Ishikawa (cell line): Measurements from ENCODE around the gene AP4B1.

ENCODE experiments used
- CEBPB ChIP-seq: IDR thresholded peaks from 2 replicates; pipeline ENCODE4 v1.6.1; 2012
- CREB1 ChIP-seq: IDR thresholded peaks from 2 replicates; pipeline ENCODE4 v1.6.1; 2012; ENCODE audit warnings: low read depth
- EGR1 ChIP-seq: IDR thresholded peaks from 2 replicates; pipeline ENCODE4 v1.6.1; 2012
- EP300 ChIP-seq: IDR thresholded peaks from 2 replicates; pipeline ENCODE4 v1.6.1; 2012; ENCODE audit warnings: borderline replicate concordance
- FOXM1 ChIP-seq: IDR thresholded peaks from 2 replicates; pipeline ENCODE4 v1.6.1; 2012; ENCODE audit warnings: low read depth, borderline replicate concordance
- MAX ChIP-seq: IDR thresholded peaks from 2 replicates; pipeline ENCODE4 v1.6.1; 2012
- NFIC ChIP-seq: IDR thresholded peaks from 2 replicates; pipeline ENCODE4 v1.6.1; 2012
- RAD21 ChIP-seq: IDR thresholded peaks from 2 replicates; pipeline ENCODE4 v1.6.1; 2012; ENCODE audit warnings: low read depth
- TAF1 ChIP-seq: IDR thresholded peaks from 2 replicates; pipeline ENCODE4 v1.6.1; 2012; ENCODE audit warnings: low read depth, mild to moderate bottlenecking
- TEAD4 ChIP-seq: IDR thresholded peaks from 2 replicates; pipeline ENCODE4 v1.6.1; 2012
- USF1 ChIP-seq: IDR thresholded peaks from 2 replicates; pipeline ENCODE4 v1.6.1; 2012
- YY1 ChIP-seq: IDR thresholded peaks from 2 replicates; pipeline ENCODE4 v1.6.1; 2012; ENCODE audit warnings: low read depth
- TF ChIP-seq, protein P1 (sequence below): IDR thresholded peaks from 2 replicates; pipeline ENCODE4 v1.6.1; 2012; ENCODE audit warnings: low read depth, mild to moderate bottlenecking

- TF ChIP-seq NFIC (no peak), TAF1 (no peak), YY1 (no peak), CEBPB (no peak), FOXM1 (no peak), EP300 (no peak), MAX (no peak), RAD21 (no peak), USF1 (no peak), TEAD4 (no peak), CREB1 (no peak), EGR1 (no peak)
- TF ChIP-seq, protein P1, sequence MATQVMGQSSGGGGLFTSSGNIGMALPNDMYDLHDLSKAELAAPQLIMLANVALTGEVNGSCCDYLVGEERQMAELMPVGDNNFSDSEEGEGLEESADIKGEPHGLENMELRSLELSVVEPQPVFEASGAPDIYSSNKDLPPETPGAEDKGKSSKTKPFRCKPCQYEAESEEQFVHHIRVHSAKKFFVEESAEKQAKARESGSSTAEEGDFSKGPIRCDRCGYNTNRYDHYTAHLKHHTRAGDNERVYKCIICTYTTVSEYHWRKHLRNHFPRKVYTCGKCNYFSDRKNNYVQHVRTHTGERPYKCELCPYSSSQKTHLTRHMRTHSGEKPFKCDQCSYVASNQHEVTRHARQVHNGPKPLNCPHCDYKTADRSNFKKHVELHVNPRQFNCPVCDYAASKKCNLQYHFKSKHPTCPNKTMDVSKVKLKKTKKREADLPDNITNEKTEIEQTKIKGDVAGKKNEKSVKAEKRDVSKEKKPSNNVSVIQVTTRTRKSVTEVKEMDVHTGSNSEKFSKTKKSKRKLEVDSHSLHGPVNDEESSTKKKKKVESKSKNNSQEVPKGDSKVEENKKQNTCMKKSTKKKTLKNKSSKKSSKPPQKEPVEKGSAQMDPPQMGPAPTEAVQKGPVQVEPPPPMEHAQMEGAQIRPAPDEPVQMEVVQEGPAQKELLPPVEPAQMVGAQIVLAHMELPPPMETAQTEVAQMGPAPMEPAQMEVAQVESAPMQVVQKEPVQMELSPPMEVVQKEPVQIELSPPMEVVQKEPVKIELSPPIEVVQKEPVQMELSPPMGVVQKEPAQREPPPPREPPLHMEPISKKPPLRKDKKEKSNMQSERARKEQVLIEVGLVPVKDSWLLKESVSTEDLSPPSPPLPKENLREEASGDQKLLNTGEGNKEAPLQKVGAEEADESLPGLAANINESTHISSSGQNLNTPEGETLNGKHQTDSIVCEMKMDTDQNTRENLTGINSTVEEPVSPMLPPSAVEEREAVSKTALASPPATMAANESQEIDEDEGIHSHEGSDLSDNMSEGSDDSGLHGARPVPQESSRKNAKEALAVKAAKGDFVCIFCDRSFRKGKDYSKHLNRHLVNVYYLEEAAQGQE = no peak
Observed at GRCh38 chr1:113893267-113893666, 11.3 kb downstream of the AP4B1 start.
